HG02884 (cell line): ENCODE results near the gene PKD2L1.
"Not testable (repeated sequence)": the region's sequence is repeated elsewhere in the genome, so short reads cannot be mapped to it uniquely, and the experiment has no call there.

ENCODE experiments used
- ATAC-seq: cut with Tn5 transposase; IDR thresholded peaks from one replicate; pipeline ENCODE4 v1.9.1; 2021; ENCODE audit warnings: mild to moderate bottlenecking, moderate library complexity; ENCODE audit not compliant: unreplicated experiment

PKD2L1 gene

GRCh38 chr10:100334762-100335161 lies 4.7 kb upstream of the PKD2L1 start:
- ATAC-seq: no peak

- ATAC-seq: no peak
These were observed 3.8 kb upstream of the PKD2L1 start for GRCh38 chr10:100333661-100334440.

- ATAC-seq: no peak
These were observed 3.1 kb upstream of the PKD2L1 start for GRCh38 chr10:100333106-100333505.

- no peak for ATAC-seq
These were observed 1.8 kb downstream of the PKD2L1 start for GRCh38 chr10:100328198-100328597.

- ATAC-seq: no peak
These were observed 2.4 kb downstream of the PKD2L1 start for GRCh38 chr10:100327718-100328009.

GRCh38 chr10:100327007-100327717 lies 2.9 kb downstream of the PKD2L1 start:
- peak; percentile 98 for ATAC-seq

- no peak for ATAC-seq
These were observed 4.9 kb downstream of the PKD2L1 start for GRCh38 chr10:100325158-100325557.

- ATAC-seq: no peak
These were observed 10.2 kb downstream of the PKD2L1 start for GRCh38 chr10:100319707-100320402.

GRCh38 chr10:100318207-100318606 lies 11.8 kb downstream of the PKD2L1 start:
- no peak for ATAC-seq

- ATAC-seq: no peak
These were observed 14.4 kb downstream of the PKD2L1 start for GRCh38 chr10:100315615-100316014.

GRCh38 chr10:100311298-100311697 lies 18.7 kb downstream of the PKD2L1 start:
- ATAC-seq: no peak

GRCh38 chr10:100307684-100308083 lies 22.3 kb downstream of the PKD2L1 start:
- no peak for ATAC-seq

GRCh38 chr10:100306861-100307260 lies 23.2 kb downstream of the PKD2L1 start:
- ATAC-seq: no peak

- ATAC-seq: no peak
These were observed 25.6 kb downstream of the PKD2L1 start for GRCh38 chr10:100304414-100304813.

- ATAC-seq: no peak
These were observed 26.2 kb downstream of the PKD2L1 start for GRCh38 chr10:100303724-100304319.

- not testable (repeated sequence) for ATAC-seq
These were observed 28.9 kb downstream of the PKD2L1 start for GRCh38 chr10:100301123-100301522.

- ATAC-seq: no peak
These were observed 32.8 kb downstream of the PKD2L1 start for GRCh38 chr10:100297242-100297641.

- ATAC-seq: no peak
These were observed 37.0 kb downstream of the PKD2L1 start for GRCh38 chr10:100293066-100293465.

GRCh38 chr10:100292300-100292699 lies 37.7 kb downstream of the PKD2L1 start:
- not testable (repeated sequence) for ATAC-seq

- no peak for ATAC-seq
These were observed 38.7 kb downstream of the PKD2L1 start for GRCh38 chr10:100291356-100291755.

GRCh38 chr10:100289641-100290040 lies 40.4 kb downstream of the PKD2L1 start:
- ATAC-seq: no peak
